ENCODE results near the gene RABGAP1L.
"Not testable (repeated sequence)": the region's sequence is repeated elsewhere in the genome, so short reads cannot be mapped to it uniquely, and the experiment has no call there.

The RABGAP1L gene

DNA sequence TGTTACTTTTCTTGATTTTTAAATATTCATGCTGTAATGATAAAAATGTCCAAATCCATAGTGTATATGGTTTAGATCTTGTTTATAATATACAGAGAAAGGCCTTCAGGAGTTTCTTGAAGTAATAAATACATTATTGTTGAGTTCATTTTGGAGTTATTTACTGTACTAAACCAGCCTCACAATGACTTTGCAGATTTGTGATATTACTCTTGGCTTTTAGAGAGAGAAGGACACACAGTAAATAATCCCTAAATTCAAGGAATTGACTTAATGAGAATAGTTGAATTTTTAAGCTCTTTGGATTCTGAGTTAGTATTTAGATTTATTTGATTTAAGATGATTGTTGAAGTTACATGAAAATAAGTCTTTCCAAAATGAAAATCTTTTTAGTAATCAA, 38.9 kb downstream of the RABGAP1L start:
- DNase-seq (ENCODE audit: low read depth): no peak

DNA sequence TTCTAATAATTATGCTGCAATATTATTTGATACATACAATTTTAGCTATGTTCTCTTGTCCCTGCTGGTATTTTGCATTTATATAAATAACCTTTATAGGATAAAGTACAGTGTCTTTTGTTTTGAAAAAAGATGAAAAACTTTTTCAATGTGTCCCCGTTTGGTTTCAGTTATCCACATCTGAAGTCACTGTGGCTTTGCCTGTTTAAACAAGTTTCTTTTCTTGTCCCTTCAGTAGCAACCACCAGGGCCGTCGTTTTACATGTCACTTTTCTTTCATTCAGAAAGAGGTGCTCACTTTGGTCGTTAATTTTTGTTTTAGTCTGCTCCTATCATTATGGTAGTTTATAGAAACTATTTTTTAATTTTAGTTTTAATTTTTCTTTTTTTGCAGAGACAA, 41.4 kb downstream of the RABGAP1L start:
- DNase-seq (ENCODE audit: low read depth): no peak

DNA sequence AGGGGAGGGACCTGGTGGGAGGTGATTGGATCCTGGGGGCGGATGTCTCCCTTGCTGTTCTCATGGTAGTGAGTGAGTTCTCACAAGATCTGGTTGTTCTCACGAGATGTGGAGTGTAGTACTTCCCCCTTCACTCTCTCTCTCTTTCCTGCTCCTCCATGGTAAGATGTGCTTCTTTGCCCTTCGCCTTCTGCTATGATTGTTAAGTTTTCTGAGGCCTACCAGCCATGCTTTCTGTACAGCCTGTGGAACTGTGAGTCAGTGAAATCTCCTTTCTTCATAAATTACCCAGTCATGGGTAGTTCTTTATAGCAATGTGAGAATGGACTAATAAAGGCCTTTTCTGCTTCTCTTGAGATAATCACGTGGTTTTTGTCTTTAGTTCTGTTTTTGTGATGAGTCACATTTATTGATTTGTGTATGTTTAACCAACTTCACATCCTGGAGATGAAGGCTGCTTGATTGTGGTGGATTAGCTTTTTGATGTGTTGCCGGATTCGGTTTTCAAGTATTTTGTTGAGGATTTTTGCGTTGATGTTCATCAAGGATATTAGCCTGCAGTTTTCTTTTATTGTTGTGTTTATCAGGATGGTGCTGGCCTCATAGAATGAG, 45.5 kb downstream of the RABGAP1L start:
- DNase-seq (ENCODE audit: low read depth): no peak

DNA sequence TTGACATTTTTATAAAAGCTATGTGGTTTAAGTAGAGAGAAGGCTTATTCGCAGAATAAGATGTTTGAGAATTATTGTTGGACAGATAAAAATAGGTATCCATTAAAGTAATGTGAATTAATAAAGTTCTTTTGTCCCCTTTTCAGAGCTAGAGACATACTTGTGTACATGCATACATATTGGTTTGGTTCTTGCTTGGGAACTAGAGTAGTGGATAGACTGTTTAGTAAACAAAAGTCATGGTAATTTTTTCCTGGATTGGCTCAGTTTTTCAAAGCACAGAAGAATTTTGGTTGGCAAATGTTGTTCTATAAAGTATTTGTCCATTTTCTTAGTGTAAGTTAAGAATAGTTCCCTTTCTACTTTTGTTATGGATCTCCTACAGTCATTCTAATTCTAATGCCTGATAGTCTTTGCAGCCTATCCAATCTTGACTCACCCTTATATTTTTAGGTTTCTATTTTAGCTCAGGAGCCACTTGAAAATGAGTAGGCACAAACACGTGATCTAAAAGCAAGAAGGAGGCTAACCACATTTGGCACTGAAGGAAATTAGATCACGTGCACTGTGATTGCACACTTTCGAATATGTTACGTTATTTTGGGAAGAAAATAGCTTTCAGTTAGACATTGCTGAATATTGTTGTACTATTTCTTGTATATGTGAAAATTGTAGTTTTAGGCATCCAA, 47.0 kb downstream of the RABGAP1L start:
- no peak for DNase-seq (ENCODE audit: low read depth)

DNA sequence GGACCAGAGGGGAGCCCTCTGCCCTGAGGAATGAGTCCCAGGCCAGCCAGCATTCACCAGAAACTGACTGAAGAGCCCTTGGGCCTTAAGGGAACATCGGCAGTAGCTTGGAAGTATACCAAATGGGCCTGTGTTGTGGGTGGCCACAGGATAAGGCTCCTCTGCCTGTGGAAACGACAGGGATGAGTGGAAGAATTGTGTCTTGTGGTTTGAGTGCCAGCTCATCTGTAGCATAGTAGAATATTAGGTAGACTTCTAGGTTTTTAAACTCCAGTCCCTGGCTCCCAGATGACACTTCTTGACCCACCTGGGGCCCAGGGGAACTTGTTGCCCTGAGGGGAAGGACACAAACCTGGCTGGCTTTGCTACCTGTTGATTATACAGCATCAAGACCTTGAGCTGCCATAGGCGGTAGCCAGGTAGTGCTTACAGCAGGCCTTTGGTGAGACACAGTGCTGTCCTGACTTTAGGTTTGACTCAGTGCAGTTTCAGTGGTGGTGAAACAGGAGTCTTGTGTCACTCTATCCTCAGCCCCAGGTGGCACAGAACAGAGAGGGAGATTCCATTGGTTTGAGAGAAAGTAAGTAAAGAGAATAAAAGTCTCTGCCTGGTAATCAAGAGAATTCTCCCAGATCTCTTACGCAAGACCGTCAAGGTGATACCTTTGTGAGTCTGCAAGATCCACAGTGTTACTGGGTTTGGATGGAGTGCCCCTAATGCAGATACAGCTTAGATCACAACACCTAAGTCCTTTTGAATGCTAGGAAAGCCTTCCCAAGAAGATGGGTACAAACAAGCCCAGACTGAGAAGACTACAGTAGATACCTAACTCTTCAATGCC, 50.2 kb downstream of the RABGAP1L start:
- no peak for DNase-seq (ENCODE audit: low read depth)

DNA sequence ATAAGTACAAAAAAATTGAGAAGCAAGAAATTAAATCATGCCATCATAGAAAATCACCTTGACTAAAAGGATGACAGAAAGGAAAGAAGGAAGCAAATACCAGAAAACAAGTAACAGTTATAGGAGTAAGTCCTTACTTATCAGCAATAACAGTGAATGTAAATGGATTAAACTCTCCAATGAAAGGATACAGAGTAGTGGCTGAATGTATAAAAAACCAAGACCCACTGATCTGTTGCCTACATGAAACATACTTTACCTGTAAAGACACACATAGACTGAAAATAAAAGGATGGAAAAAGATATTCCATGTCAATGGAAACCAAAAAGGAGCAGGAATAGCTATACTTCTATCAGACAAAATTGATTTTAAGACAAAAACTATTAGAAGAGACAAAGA, 52.2 kb downstream of the RABGAP1L start:
- no peak for DNase-seq (ENCODE audit: low read depth)

DNA sequence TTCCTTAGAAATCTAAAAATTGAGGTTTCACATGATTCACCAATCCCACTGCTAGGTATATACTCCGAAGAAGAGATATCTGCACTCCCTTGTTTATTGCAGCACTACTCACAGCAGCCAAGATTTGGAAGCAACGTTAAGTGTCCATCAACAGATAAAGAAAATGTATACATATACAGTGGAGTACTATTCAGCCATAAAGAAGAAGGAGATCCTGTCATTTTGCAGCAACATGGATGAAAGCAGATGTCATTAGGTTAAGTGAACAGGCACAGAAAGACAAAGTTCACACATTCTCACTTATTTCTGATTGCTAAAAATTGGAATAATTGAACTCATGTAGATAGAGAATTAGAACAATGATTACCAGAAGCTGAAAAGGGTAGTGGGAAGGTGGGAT, 56.4 kb downstream of the RABGAP1L start:
- no peak for DNase-seq (ENCODE audit: low read depth)

DNA sequence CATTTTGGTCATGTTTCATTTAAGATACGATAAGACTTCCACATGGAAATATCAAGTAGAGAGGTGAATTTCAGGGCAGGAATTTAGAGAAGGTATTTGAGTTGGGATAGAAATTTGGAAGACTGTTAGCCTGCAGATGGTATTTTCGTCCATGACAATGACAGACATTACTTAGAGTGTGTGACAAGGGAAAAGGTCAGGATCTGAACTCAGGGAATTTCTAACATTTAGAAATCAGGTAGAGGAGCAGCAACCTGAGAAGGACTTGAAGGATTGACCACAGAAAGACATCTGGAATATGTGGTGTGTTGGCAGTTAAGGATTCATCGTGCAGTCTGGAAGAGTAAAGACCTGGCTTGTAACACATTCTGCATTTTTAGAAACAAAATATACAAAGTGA, 57.9 kb downstream of the RABGAP1L start:
- no peak for DNase-seq (ENCODE audit: low read depth)

DNA sequence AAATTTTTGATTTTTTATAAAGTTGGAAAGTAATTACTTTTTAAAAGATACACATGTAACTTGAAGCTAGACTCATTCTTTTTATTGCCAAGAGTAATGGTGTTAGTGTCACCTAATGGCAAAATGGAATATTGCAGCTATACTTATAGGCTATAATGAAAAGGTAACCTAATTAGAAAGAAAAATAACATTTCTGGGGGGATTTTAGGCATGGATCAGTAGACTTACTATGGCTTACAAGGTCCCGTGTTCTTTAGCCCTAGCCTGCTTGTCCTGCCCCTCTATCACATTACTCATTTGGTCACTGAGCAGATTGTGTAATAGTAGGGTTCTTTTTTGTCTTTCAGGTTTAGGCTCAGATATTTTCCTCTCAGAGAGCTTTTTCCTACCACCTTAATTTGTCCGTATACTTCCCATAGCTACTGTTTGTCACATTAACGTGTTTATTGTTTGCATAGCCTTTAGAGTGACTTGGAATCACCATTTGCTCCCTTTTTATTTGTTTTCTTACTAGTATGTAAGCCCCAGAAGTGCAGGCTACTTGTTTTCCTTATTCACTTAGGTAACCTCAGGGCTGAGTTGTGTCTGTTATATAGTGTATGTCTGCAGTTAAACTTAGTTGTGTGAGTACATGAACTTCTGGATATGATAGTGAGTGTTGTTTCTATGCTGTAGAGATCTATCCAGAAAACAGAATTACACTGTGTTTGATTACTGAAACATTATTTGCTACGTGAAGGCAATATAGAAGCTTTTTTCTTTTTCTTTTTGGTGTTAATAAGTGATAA, 58.7 kb downstream of the RABGAP1L start:
- DNase-seq (ENCODE audit: low read depth): no peak

DNA sequence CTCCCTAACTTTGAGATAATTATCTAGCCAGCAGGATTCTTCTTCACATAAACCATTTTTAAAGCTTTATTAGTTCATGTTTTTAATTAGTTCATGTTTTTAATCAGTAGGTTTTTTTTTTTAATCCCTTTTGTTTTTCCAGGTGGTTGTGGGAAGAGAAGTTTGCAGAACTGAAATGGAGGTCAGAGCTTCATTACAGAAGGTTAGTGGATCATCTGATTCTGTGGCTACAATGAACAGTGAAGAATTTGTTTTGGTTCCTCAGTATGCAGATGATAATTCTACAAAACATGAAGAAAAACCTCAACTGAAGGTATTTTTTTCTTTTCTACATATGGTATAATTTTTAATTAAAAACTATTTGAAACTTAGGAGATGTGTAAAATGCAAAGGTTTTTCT, 59.7 kb downstream of the RABGAP1L start:
- no peak for DNase-seq (ENCODE audit: low read depth)

DNA sequence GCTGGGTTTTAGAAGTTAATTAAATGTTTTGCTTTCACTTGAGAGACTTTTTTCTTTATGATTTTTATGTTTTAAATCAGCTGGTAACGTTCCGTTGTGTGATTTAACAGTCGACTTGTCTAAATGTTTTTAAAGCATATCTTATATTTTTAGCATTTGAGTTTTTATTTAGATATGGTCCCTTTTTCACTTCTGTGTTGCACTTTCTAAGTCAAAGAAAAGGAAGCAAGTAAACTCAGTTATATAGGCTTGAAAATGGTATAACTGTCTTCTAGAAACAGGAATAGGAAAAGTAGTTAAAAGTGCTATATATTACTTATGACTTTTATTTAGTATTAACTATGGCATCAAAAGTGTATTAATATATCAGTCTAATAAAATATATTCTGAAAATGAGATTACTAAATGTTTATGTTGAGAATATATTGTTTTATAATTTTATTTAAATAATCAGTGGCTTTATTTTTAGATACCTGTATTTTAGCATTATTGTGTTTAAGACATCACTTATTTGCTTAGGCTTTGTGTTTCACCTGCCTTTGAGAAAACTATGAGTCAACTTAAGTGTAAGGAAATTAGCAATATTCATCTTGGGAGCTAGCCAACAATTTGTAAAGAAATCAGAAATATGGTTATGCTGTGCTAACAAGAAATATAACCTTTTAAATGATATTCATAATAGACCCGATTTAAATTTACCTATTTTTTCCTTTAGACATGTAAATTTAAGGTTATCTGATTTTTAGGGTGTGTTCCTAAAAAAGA, 60.5 kb downstream of the RABGAP1L start:
- DNase-seq (ENCODE audit: low read depth): no peak

DNA sequence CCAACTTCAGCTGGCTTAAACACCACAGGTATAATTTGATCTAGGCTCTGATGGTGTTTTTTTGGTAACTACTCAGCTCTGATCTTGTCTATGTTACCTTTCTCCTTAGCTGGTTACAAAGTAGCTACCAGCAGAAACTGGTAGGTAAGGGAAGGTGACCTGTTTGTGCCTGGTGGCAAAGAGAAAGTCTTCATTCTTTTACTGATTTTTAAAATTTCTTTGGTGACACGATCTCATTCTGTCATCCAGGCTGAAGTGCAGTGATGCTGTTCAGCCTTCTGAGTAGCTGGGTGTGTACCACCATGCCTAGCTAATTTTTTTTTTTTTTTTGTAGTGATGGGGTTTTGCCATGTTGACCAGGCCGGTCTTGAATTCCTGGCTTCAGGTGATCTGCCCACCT, 62.4 kb downstream of the RABGAP1L start:
- no peak for DNase-seq (ENCODE audit: low read depth)

DNA sequence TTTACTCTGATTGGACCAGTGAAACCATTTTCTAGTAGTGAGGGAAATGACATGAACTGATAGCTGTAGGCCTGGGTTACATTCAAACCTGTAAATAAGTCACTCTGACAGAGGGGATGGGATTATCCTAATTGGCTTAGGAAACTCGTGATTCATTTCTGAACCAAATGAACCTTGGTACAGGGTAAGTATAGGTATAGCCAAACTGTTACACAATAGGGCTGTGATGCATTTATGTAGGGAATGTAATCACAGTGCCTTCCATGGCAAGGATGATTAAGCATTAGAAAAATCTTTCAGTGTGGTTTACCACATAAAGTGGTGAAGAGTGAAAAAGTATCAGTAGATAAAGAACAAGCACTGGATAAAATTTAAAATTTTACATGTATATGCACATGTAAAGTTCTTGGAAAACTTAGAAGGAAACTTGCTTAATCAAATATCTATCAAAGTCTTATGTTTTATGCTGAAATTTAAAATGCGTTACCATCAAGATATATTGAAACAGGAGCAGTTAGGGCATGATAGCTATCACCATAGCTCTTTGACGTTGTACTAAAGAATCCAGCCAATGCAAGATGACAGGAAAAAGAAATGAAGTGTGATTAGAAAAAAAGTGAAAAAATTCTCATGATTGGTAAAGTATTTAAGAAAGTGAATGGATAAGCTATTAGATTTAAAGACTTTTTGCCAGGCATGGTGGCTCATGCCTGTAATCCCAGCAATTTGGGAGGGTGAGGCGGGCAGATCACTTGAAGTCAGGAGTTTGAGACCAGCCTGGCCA, 63.0 kb downstream of the RABGAP1L start:
- no peak for DNase-seq (ENCODE audit: low read depth)

DNA sequence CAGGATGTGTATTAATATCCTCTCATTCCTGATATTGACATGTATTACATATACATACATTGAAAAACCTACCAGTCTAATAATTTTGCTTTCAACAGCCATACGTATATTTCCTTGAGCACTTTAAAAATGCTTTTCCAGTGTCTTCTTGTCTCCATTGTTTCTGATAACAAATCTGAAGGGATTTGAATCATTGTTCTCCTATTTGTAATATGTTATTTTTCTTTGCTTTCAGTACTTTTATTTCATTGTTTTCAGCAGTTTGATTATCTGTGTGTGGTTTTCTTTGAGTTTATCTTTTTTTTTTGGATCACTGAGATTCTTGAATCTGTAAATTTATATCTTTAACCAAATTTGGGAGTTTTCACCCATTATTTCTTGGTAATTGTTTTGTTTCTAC, 65.3 kb downstream of the RABGAP1L start:
- no peak for DNase-seq (ENCODE audit: low read depth)

DNA sequence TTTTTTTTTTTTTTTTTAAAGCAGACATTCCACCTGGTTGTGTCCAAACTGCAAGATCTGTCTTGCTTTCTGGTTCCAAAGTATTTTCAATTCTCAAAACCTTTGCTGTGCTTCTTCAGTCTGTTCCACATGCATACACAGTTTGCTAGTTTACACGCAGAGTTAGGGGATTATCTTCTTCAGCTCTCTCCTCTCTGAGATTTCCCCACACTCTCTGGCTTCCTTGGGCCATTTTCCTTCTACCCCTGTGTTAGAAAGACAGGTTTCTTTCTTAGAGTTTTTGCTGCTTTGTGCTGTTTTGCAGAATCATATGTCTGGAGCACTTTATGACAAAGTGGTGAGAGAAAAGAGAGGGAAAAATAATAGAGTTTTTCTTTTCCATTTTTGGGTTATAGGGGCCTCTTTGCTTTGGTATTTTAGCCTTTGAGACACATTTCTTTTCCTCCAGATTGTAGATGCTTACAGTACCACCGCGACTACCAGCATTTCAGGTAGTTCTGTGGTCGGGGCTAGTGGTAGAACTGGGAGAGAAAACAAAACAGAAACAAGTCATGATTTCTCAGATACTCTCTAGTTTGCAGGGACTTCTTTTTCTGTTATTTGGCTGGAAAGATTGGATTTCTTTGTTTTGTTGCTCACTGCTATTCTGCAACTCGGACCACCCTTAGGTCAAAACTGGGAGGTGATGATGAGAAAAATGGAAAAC, 66.3 kb downstream of the RABGAP1L start:
- no peak for DNase-seq (ENCODE audit: low read depth)

DNA sequence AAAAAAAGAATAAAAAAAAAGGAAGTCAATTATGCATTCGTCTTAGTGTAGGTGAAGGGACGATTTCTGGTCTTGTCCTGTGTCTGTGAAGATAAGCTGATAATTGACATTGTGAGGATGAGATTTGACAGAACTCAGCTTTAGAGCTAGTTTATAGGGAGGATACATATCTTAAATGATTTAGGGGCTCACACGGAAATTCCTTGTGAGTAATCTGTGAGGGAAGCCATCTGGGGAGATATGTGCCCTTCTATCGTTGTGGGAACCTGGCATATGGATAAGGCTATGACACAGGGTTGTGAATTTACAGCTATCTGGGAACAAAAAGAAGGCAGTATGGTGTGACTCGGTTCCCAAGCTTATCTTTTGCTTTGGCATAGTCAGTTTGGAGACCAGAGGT, 71.1 kb downstream of the RABGAP1L start:
- no peak for DNase-seq (ENCODE audit: low read depth)

DNA sequence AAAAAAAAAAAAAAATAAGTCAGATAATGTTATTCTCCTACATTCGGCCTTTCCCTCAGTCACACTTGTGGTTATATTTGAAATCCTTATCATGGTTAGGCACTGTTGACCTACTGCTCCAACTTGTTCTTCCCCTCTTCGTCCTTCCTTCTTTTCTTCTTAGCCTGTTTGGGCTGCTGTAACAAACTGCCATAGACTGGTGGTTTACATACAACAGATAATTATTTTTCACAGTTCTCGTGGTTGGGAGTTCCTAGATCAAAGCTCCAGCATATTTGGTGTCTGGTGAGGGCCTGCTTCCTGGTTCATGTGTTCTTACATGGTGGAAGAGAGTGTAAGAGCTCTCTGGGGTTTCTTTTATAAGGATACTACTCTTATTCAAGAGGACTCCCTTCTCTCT, 73.4 kb downstream of the RABGAP1L start:
- DNase-seq (ENCODE audit: low read depth): no peak

DNA sequence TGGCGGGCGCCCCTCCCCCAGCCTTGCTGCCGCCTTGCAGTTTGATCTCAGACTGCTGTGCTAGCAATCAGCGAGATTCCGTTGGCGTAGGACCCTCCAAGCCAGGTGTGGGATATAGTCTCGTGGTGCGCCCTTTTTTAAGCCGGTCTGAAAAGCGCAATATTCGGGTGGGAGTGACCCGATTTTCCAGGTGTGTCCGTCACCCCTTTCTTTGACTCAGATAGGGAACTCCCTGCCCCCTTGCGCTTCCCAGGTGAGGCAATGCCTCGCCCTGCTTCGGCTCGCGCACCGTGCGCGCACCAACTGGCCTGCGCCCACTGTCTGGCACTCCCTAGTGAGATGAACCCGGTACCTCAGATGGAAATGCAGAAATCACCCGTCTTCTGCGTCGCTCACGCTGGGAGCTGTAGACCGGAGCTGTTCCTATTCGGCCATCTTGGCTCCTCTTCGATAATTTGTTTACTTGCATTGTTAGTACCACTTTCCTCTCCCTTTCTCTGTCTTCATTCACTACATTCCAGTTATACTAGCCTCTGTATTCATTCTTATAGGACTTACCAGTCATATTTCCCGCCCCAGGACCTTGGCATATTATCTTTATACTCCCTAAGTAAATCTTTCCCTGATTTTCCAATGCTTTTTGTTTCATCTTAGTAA, 79.7 kb downstream of the RABGAP1L start:
- DNase-seq (ENCODE audit: low read depth): not testable (repeated sequence)

DNA sequence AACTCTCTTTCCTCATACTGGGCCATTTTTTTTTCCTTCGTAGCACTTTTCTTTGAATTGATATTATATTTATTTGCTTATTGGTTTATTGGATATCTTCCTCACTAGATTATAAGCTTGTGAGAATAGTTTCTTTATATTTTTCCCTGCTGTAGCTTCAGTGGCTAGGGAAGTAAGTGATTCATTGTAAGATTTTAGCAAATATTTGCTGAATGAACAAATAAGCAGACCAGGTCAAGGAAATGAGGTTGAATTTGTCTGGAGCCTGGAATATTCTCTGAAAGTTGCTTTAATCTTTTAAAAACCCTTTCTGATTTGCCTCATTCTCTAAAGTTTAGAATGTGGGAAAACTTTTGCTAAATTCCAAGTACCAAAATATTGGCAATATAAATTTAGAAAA, 80.2 kb downstream of the RABGAP1L start:
- no peak for DNase-seq (ENCODE audit: low read depth)

DNA sequence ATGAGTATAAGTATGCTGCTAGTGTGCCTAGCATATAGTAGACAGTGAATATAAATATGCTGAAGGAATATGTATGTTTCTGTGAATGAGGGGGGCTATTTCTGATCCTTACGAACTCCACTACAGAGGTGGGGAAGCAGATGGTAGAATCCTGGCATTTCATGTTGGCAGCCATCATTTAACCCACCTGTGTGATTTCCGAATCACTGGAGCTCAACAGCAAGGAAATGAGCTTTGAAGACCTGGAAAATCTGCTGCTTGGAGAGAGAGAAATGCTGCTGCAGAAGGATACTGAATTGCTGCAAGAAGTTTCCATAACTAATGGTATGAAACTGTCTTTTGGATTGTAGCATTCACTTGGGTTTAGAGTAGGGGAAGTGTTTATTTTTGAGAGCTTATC, 83.5 kb downstream of the RABGAP1L start:
- no peak for DNase-seq (ENCODE audit: low read depth)

Data from stimulated activated CD8-positive, alpha-beta memory T cell treated with anti-CD3 and anti-CD28 coated beads, Interleukin-12 subunit alpha, Interleukin-12 subunit beta, amount 100 ng/mL, for 4 hours (primary cell).